ENCODE measurements around the gene MACF1. TPM values are rescaled to one million over a fixed set of nuclear protein-coding genes. Genes with fewer than 3 reads are reported as not detected.
"Not testable (repeated sequence)": the region's sequence is repeated elsewhere in the genome, so short reads cannot be mapped to it uniquely, and the experiment has no call there.

MACF1 gene
- polyA plus RNA-seq, 1 of the 3 experiments (the other 2 are of a cell fraction), result 37.6 TPM

GRCh38 chr1:39525366-39526165, 321.1 kb downstream of the MACF1 start (continued):
- TF ChIP-seq PBX3 (IDR thresholded peaks at IDR 0.05) (no peak), ELF1 (IDR thresholded peaks at IDR 0.05) (no peak)

GRCh38 chr1:39526466-39527189, 322.1 kb downstream of the MACF1 start:
- no peak for DNase-seq
- no peak overlapping the region for H2AFZ ChIP-seq (ENCODE audit: low read depth)
- H3K4me3 ChIP-seq (ENCODE audit: low read depth in 2 of 2, low read length in 1 of 2), result no peak overlapping the region
- WGBS (ENCODE audit: low lambda C conversion rate), result 94% methylated on average over 3 of the region's 11 CpGs
- no peak overlapping the region for H3K27ac ChIP-seq (ENCODE audit: low read depth in 2 of 2, low read length in 1 of 2)
- no peaks in the 10 kb centered on the region for H3K4me1 ChIP-seq (ENCODE audit: control insufficient read depth in 1 of 2, insufficient read depth in 2 of 2, low read depth in 1 of 2, low read length in 1 of 2)
- H3K27me3 ChIP-seq (ENCODE audit: insufficient read depth), result no peaks in the 10 kb centered on the region
- TF ChIP-seq RAD21 (IDR thresholded peaks at IDR 0.05; ENCODE audit: low read length), result no peak
- no peak for TF ChIP-seq REST (IDR thresholded peaks at IDR 0.05; ENCODE audit: low read depth, low read length)
- TF ChIP-seq MXI1 (IDR thresholded peaks at IDR 0.05; ENCODE audit: low read depth, low read length), result no peak
- H3F3A ChIP-seq (replicated peaks; ENCODE audit: insufficient read depth), result no peaks in the 10 kb centered on the region
- CTCF ChIA-PET, result interaction anchor here (0.9 to 5.2 kb wide), 2 partner anchors 12 to 20 kb away, joined by 3 to 29 read pairs; no protein-coding TSS in a partner anchor
- H3K9me3 ChIP-seq, result no peaks in the 10 kb centered on the region
- peaks cover 4 to 15% of the 10 kb centered on the region in 2 experiments for H3K36me3 ChIP-seq (replicated peaks in 1 of 2; ENCODE audit: control insufficient read depth in 1 of 2, insufficient read depth in 2 of 2, low read length in 1 of 2)
- H4K20me1 ChIP-seq (ENCODE audit: insufficient read depth), result no peaks in the 10 kb centered on the region
- H3K9me2 ChIP-seq, result no peaks in the 10 kb centered on the region
- no peak overlapping the region for H3K9ac ChIP-seq
- H3K79me2 ChIP-seq (ENCODE audit: insufficient read depth), result no peaks in the 10 kb centered on the region
- no peak overlapping the region for H3K4me2 ChIP-seq
- POLR2A ChIA-PET, result no interaction called here

GRCh38 chr1:39527190-39527579, 322.7 kb downstream of the MACF1 start:
- H3F3A ChIP-seq (replicated peaks; ENCODE audit: insufficient read depth); H3K27ac ChIP-seq (ENCODE audit: low read depth in 2 of 2, low read length in 1 of 2); H3K79me2 ChIP-seq (ENCODE audit: insufficient read depth); POLR2A ChIA-PET; DNase-seq; H3K4me2 ChIP-seq; H2AFZ ChIP-seq (ENCODE audit: low read depth); H3K9me2 ChIP-seq; H4K20me1 ChIP-seq (ENCODE audit: insufficient read depth); H3K4me1 ChIP-seq (ENCODE audit: control insufficient read depth in 1 of 2, insufficient read depth in 2 of 2, low read depth in 1 of 2, low read length in 1 of 2); H3K27me3 ChIP-seq (ENCODE audit: insufficient read depth); H3K4me3 ChIP-seq (ENCODE audit: low read depth in 2 of 2, low read length in 1 of 2); H3K9ac ChIP-seq; H3K9me3 ChIP-seq: not testable (repeated sequence)
- CTCF ChIA-PET, result interaction anchor here (0.9 to 5.2 kb wide), 2 partner anchors 12 to 20 kb away, joined by 3 to 29 read pairs; no protein-coding TSS in a partner anchor
- 100% methylated on average over 5 of the region's 8 CpGs for WGBS (ENCODE audit: low lambda C conversion rate)
- H3K36me3 ChIP-seq (replicated peaks in 1 of 2; ENCODE audit: control insufficient read depth in 1 of 2, insufficient read depth in 2 of 2, low read length in 1 of 2), result peaks cover 10 to 18% of the 10 kb centered on the region in 2 experiments

Measured in SK-N-SH (cell line).